HG02623 (cell line): ENCODE results near the gene ASB13.
"Not testable (repeated sequence)": the region's sequence is repeated elsewhere in the genome, so short reads cannot be mapped to it uniquely, and the experiment has no call there.

Experiments used
- ATAC-seq: cut with Tn5 transposase; IDR thresholded peaks from one replicate; pipeline ENCODE4 v1.9.1; 2021; ENCODE audit warnings: moderate library complexity; ENCODE audit not compliant: unreplicated experiment

Gene ASB13

GRCh38 chr10:5608608-5609220 is 57.7 kb downstream of the ASB13 start:
- ATAC-seq = no peak

- ATAC-seq = no peak
These were observed 58.8 kb downstream of the ASB13 start for GRCh38 chr10:5607594-5607993.

- ATAC-seq = no peak
These were observed 59.5 kb downstream of the ASB13 start for GRCh38 chr10:5606864-5607263.

- ATAC-seq = no peak
These were observed 60.1 kb downstream of the ASB13 start for GRCh38 chr10:5606321-5606720.

- ATAC-seq = no peak
These were observed 61.4 kb downstream of the ASB13 start for GRCh38 chr10:5604961-5605360.

GRCh38 chr10:5604236-5604925 is 62.0 kb downstream of the ASB13 start:
- ATAC-seq = no peak

GRCh38 chr10:5603848-5604170 is 62.6 kb downstream of the ASB13 start:
- ATAC-seq = no peak

GRCh38 chr10:5603091-5603847 is 63.1 kb downstream of the ASB13 start:
- ATAC-seq = no peak

- ATAC-seq = no peak
These were observed 64.4 kb downstream of the ASB13 start for GRCh38 chr10:5601826-5602495.

GRCh38 chr10:5600908-5601307 is 65.5 kb downstream of the ASB13 start:
- ATAC-seq = no peak

- no peak for ATAC-seq
These were observed 66.5 kb downstream of the ASB13 start for GRCh38 chr10:5599613-5600520.

GRCh38 chr10:5598085-5598690 is 68.2 kb downstream of the ASB13 start:
- ATAC-seq = no peak

GRCh38 chr10:5596611-5597341 is 69.6 kb downstream of the ASB13 start:
- no peak for ATAC-seq

GRCh38 chr10:5595994-5596471 is 70.4 kb downstream of the ASB13 start:
- no peak for ATAC-seq

GRCh38 chr10:5595591-5595990 is 70.8 kb downstream of the ASB13 start:
- ATAC-seq = no peak

- no peak for ATAC-seq
These were observed 71.3 kb downstream of the ASB13 start for GRCh38 chr10:5595095-5595494.

GRCh38 chr10:5594271-5595049 is 71.9 kb downstream of the ASB13 start:
- ATAC-seq = no peak

GRCh38 chr10:5593347-5593746 is 73.0 kb downstream of the ASB13 start:
- ATAC-seq = not testable (repeated sequence)

- no peak for ATAC-seq
These were observed 74.3 kb downstream of the ASB13 start for GRCh38 chr10:5592070-5592469.
